HuH-7 (cell line): Measurements from ENCODE around the gene INPP4B.

ENCODE experiments used
- DNase-seq: peaks from one replicate; pipeline ENCODE4 v3.0.0; 2011; ENCODE audit warnings: low spot score

The INPP4B gene

DNA sequence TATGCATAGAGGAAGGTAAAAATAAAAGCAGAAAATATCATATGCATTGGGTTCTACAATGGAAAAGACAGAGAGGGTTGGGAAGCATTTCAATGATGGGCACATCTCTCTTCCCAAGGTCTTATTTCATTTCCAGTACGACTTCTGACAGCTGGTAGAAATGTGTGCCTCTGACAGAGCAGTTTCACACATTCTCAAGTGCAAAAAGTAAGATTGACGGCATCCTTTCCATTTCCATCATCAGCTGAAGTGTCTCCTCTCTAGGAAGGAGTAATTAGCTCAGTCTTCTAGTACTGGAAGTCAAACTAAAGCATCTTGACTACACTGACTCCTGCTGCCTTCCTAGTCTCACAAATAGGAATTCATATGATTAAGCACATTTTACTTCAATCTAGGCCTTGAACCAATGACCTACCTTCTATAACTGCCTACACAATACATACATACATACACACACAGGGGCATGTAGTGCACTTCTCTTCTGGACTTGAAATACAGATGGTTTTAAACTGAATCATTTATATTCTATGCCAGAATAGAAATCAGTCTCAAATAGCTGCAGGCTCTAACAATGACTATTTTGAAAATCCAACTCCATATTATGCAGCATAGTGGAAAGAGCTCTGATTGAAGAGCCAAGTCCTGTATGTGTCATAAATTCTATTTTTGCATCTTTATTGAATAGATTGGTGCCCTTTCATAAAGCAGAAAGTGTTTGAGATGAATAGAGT is 473.4 kb downstream of the INPP4B start:
- no peak for DNase-seq

DNA sequence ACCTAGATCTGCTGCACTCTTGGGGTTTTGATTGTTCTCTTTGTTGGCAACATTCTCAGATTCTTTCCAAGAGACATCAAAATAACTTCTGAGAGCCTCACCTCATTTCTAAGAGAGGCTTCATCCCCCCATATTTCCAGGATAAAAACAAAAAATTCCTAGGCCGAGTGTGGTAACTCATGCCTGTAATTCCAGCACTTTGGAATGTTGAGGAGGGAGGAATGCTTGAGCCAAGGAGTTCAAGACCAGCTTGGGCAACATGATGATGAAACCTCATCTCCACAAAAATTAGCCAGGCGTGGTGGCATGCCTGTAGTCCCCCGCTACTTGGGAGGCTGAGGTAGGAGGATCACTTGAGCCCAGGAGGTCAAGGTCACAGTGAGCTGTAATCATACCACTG is 477.0 kb downstream of the INPP4B start:
- DNase-seq = no peak

DNA sequence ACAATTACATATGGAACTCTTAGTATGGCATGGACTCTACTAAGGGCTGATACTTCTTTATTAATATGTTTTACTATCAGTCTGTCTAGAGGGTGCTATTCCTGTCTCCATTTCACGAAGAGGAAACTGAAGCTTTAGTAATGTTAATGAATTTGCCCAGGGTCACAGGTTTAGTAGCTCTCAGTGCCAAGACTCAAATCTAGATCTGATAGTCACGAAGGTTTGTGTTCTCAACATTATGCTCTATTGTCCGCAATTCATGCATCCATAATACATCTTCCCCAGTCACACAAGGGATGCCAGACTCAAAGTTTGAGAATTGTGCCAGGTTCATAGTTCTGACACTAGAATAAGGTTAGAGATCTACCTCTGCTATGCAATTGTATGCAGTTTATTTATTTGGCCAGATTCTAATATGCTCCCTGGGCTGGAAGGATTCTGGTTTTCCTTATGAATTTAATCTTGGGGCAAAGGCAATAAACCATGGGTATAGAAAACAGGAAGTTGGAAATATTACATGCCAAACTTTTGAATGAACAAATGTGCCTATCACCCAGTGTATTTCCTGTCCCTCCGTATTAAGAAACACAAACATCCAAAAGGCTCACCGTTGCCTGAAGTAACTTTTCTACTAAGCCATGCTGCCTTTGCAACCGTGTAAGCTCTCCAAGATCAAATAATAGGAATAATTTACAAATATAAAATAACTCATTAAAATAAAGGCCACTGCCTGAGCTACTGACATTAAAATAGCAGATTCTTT is 478.5 kb downstream of the INPP4B start:
- no peak for DNase-seq

DNA sequence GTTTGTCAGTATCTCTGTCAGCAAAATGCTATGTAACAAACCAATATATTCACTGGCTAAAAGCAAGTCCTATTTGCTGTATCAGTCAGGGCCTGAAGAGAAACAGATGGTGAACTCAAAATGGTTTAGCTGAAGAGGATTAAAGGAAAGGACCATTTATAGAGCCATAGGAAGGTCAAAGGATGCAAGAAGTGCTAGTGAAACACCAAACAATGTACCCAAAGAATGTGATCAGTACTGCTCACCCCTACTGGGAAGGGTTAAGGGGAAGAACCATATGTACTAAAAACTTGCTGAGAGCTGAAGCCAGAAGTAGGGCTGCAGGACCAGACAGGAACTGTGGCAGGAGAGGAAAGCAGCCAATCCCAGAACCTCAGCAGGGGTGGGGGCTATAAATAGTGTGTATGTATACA is 479.3 kb downstream of the INPP4B start:
- no peak for DNase-seq

DNA sequence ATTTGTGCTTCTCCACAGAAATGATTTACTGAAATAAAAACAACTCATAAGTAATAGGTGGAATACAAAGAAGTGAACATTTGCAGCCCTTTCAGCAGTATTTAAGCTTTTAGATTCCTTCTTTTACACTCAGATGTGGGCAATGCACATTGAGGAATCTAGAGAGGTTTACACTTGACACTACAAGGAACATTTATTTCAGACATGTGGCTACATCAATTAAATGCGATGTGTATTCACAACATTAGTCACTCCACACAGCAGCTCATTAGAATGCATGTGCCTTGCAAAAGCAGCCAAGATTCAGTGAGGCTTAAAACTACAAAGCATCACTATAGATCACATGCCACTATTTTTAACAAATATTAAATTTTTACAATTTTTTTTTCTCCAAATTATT is 480.7 kb downstream of the INPP4B start:
- no peak for DNase-seq

DNA sequence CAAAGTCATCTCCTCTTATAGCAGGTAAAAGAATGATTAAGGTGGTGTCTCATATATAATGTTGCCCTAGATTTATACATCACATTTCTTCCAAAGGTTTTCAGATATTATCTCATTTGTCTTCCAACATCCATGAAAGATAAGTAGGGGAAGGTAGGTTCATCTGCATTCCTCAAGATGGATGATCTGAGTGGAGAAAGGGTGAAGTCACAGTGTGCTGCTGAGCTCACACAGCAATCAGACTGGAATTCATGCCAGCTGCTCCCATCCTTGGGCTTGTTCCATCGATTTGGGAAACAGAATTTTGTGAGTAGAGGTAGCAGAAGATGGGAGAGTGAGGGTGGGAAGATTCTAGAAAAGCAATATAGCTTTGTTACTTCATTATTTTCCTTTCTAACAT is 482.4 kb downstream of the INPP4B start:
- no peak for DNase-seq

DNA sequence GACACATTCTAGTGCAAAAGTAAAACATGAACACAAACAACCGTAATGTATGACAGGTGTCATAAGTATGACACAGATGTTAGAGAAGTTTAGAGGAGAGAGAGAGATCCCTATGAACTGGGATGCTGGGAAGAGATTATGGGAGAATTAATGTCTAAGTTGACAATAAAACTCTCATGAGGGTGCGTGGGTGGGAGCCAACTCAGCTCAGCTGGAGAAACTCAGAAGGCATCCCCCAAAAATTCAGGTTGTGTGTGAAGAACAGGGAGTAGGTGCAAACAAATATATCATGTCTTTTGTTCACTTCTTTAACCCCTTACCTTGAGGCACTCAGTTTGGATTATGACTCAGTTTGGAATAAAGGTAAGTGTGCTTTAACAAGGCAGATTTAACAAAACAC is 484.1 kb downstream of the INPP4B start:
- no peak for DNase-seq

DNA sequence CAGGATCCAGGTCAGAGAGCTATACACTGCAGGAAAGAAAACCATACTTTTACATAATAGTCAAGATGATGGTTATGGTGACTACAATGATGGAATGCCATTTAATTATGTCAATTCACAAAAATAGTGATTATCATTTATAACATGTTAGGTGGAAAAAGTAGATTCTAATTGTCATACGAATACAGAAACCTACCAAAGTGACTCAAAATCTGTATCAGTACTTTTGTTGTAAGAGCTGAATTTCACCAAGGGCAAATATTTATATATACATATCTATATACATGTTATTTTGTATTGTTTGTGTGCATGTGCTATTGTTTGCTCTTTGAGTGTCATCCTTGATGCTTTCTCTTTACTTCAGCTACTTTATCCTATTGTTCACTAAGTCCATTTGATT is 485.4 kb downstream of the INPP4B start:
- DNase-seq = no peak

DNA sequence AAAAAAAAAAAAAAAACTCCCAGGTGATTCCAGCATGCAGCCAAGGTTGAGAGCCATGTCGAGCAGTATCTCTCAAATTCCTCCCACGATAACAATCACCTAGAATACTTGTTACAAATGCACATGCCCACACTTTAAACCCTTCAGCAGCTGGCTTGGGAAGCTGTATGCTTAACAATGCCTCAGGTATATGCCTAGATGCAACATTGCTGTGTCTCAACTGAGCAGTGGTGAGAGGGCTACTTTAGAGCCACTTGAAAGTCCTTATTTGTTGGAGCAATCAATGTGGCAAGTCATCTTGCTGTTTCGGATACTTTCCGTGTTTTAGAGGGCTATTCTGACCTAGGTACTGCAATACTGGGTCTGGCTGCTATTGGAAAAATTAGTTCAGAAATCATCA is 487.4 kb downstream of the INPP4B start:
- DNase-seq = no peak

DNA sequence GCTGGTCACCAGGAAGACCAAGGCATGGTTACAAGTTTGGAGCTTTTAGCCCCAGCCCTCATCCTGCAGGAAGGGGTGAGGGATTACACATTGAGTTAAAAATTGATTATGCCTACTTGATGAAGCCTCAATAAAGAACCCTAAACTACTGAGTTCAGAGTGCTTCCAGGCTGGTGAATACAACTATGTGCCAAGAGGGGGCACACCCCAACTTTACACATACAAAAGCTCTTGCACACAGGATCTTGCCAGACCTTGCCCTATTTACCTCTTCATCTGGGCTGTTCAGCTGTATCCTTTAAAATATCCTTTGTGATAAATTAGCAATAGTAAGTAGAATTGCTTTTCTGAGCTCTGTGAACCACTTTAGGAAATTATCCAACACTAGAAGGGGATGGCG is 489.3 kb downstream of the INPP4B start:
- DNase-seq = no peak

DNA sequence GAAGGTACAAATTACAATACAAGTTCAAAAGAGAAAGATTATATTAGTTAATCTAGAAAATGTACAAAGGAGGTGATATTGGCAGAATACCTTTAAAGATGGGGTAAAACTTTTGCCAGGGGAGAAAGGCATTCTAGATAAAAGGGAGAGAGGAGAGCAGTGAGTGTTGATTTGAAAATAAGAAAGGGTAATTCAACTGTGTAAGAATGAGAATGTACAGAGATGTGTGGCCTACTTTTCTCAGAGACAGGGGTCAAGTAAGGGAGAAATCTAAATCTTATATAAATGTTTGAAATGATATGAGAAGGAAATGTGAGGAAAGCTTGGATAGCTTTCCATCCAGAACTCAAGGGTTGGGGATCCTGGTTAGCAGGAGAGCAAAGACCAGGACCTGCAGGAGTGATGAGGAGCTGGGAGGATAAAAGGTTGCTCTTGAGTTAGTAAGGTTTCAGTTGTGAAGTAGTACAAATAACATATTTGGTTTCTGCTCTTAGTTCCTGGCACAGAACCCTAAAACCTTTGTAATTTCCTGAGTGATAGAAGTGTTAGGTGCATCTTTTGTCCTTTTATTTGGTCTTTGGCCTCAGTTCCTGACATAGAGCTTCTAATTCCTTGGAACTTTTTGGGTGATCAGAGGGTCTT is 489.9 kb downstream of the INPP4B start:
- DNase-seq = no peak

DNA sequence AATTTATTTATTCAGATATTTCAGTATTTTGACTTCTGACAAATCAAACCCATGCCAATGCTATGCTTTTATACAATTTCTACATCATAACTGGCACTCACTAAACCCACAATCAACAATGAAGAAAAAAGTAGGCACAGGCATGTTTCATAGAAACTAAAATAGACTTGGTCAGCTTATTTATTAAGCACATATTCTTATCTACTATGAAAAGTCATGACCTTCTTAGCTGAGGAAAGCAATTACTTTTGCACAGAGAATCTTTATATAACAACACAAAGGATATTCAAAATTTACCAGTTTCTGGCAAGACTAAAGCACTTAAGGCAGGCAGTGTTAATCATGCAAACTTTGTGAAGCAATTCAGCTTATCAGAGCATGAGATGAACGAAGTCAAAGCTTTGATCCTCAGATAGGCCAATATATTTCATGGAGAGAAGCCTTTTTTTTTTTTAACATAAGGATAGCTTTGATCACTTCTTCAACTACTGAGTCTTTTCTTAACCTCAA is 490.6 kb downstream of the INPP4B start:
- no peak for DNase-seq

DNA sequence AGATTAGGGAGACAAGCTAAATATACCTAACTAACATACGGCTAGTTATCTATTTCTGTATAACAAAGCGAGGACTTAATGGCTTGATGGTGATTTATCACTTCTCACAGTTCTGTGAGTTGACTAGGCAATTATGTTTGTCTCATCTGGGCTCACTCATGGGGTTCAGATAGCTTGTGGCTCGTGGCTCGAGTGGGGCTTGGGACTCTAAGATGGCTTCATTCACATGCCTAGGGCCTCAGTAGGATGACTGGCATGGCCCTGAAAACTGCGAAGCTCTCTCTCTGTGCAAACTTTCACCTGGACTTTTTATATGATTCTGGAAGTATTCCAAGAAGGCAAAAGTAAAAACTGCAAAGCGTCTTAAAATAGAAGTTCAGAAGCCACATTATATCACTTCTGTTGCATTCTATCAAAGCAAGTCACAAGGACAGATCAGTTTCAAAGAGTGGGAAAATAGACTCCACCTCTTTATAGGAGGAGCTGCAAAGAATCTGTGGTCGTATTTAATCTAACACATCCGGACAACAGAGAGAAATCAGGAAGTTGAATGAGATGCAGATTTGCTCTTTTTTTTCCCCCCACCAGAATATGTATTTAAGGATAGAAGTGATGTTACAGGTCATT is 491.2 kb downstream of the INPP4B start:
- DNase-seq = no peak

DNA sequence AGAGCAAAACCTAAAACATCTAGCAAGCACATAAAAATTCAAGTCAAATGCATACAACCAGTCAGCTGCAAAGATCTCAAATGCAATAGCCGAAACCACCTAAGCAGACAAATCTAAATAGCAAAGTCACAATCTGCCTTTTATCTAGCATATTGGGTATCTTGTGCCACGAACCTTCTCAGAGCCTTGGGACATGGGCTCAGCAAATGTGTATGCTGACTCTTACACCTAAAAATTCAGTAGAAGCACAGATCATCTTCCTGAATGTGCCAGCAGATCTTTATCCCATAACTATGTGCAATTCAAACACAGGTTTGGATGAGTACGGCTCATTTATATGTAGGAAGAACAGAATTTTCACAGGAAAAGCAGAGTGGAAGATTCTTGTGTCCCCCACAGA is 492.1 kb downstream of the INPP4B start:
- DNase-seq = no peak

DNA sequence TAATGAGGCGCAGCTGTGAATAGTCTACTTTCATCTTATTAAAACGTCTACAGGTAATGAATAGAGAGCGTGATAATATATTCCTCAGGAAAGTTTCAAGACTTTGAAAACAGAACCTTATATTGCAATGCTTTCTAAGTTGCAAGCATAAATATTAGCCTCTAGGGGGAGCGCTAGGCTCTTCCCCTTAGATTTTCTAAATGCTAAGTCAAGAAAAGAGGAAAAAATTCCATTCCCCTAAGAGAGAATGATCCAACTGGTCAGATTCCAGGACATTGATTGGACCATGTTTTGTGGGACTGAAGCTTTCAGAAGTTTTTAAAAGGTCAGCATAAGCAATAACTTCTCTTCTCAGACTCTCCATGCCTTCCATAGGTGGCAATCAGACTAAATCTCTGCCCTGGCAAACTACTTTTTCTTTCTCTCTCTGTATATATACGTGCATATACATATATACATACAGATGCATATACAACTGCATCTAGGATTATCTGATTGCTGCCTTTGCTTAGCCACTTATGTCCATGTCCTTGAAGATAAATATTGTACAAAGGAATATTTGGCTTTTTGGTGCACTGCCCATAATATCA is 492.9 kb downstream of the INPP4B start:
- DNase-seq = peak; percentile 2

DNA sequence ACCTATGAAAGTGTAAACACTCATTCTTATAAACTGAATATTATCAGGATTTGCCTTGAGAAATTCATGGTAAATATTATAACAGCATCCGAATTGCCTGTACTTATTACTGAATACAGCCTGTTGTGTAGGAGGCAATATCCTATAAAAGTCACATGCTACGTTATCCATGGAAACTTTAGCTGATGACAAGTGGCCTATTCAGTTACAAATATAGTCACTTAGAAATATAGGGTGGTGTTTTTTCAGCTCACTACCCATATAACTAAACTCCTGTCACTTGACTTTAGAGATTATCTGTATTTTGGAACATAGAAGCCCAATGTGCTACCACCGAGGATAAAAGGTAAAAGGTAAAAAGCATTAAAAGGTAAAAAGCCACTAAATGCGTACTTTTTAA is 493.4 kb downstream of the INPP4B start:
- DNase-seq = no peak

DNA sequence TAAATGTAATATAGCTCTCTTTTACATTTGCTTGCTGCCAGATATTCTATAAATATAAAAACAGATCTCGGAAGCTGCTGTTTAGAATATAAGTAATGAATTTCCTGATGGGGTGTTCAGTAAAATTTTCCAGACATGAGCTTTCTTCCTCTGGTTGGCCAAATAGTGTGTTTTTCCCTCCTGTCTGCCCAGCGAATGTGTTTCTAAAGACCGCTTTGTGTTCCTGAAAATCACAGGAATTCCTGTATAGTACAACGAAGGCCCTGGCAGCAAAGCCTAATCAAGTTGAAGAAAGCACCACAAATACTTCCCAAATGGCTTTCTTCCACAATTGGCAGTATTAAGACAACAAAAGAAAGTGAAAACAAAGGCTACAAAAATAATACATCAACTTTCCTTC is 494.1 kb downstream of the INPP4B start:
- no peak for DNase-seq

DNA sequence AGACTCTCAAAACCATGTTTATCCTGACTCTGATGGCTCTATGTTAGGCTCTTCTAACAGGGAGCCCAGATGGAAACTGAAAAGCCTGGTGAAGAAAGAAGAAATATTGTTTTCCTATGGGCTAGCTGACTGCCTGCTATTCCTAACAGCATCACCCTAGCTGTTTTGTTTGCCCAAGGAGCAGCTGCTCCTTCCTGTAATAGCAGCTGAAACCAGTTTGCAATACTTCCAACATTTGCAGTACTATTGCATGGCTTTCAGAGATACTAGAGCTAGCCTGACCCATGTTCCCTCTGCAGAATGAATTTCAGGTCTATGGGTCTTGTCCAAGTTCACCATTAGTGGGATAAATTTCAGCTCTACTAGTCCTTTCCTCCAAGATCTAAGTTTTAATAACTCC is 495.2 kb downstream of the INPP4B start:
- DNase-seq = no peak

DNA sequence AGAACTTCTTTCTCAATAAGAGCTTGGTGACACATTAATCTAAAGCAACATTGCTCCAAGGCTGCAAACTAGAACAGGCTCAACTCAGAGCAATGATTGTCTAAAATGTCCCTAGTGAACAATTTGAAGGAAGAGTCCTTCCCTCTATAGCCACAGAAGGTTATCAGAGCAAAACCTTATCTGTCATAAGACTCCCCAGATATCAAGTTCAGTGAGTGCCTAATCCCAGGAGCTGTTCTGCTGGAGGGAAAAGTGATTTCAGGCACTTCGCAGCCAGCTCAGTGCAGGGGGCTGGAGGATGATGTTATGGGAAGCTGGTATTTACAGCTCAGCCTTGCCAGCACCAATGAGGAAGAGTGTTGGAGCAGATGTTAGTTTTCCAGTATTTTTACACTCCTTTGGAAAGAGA is 497.5 kb downstream of the INPP4B start:
- no peak for DNase-seq

DNA sequence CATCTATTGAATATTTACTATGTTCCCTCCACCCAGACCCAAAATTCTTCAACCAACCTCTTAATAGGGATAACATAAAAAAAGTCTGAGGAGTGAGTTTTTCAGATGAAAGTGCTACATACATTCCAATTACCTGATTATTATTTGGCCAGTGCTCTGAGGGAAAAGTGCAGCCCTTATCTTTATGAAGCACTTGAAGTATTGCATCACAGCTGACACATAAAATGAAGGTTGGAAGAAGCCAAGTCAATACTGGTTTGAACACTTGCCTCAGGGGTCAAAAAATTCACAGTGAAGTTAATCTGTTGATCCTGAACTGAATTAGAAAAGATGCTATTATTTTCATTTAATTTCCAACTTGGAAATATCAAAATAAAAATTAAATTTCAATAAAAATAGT is 498.9 kb downstream of the INPP4B start:
- no peak for DNase-seq

DNA sequence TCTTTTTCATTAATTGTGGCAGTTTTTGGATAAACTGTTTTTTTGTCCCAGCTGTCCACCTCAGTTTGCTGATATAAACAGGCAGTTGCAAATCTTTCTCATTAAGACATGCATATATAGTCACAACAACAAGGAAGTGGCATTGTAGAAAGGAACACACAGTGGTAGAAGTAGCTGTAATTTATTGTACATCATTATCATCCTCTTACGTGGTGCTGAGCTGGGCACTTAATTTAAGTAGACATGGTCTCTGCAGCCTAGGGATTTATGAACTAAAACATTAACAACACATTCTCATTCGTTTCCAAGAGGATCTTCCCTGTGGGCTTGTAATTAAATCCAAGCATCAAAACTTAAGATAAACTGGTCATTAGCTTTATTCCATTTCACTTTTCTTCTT is 500.2 kb downstream of the INPP4B start:
- DNase-seq = no peak

DNA sequence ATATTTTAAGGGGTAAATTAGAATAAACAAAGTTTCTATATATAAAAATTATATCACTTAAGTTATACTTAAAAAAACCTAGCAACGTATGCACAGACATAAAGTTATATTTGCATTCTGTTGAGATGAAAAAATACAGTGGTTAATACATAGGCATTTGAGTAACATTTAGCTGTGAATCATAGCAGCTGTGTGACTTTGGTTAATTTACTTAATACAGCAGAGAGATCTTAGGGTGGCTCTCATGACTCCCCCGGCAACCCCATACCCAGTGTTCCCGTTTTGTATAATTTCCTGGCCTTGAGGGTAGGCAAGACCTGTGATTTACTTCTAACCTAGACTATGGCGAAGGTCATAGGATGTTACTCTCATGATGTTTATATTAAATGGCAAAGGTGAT is 504.8 kb downstream of the INPP4B start:
- DNase-seq = no peak
